H9 (cell line): ENCODE data around the gene C1D. TPM values are rescaled to one million over a fixed set of nuclear protein-coding genes. Genes with fewer than 3 reads are reported as not detected.

ENCODE experiments used
- DNase-seq: peaks from one replicate; pipeline ENCODE4 v3.0.0-alpha.2; 2017
- H2AFZ ChIP-seq: one replicate; pipeline ENCODE4 v1.6.1; 2013; ENCODE audit warnings: mild to moderate bottlenecking, low read length, control low read depth, moderate library complexity
- H2AK5ac ChIP-seq: 2 replicates; pipeline ENCODE4 v1.6.1; 2013; ENCODE audit warnings: low read length, control low read depth, mixed read lengths; ENCODE audit not compliant: insufficient read length
- H2BK120ac ChIP-seq: one replicate; pipeline ENCODE4 v1.6.1; 2013; ENCODE audit warnings: low read depth, mild to moderate bottlenecking, low read length, control low read depth, inconsistent platforms; ENCODE audit not compliant: poor library complexity, severe bottlenecking
- H2BK12ac ChIP-seq: 2 replicates; pipeline ENCODE4 v1.6.1; 2013; ENCODE audit warnings: low read length, control low read depth, mixed read lengths, low read depth; ENCODE audit not compliant: insufficient read length
- H2BK15ac ChIP-seq: 2 replicates; pipeline ENCODE4 v1.6.1; 2013; ENCODE audit warnings: low read depth, low read length, control low read depth
- H2BK20ac ChIP-seq: one replicate; pipeline ENCODE4 v1.6.1; 2013; ENCODE audit warnings: low read depth, mild to moderate bottlenecking, low read length, control low read depth, inconsistent platforms; ENCODE audit not compliant: poor library complexity, severe bottlenecking
- H2BK5ac ChIP-seq: 2 replicates; pipeline ENCODE4 v1.6.1; 2013; ENCODE audit warnings: low read length, control low read depth, mixed read lengths; ENCODE audit not compliant: insufficient read length
- H3K14ac ChIP-seq: 2 replicates; pipeline ENCODE4 v1.6.1; 2013; ENCODE audit warnings: low read length, control low read depth; ENCODE audit not compliant: insufficient read depth
- H3K18ac ChIP-seq: 2 replicates; pipeline ENCODE4 v1.6.1; 2013; ENCODE audit warnings: low read depth, mild to moderate bottlenecking, mixed read lengths, low read length, control low read depth; ENCODE audit not compliant: insufficient read length
- H3K23ac ChIP-seq: 2 replicates; pipeline ENCODE4 v1.6.1; 2013; ENCODE audit warnings: low read length, control low read depth, mixed read lengths, low read depth; ENCODE audit not compliant: insufficient read length
- H3K23me2 ChIP-seq: 2 replicates; pipeline ENCODE4 v1.6.1; 2013; ENCODE audit warnings: low read depth, mild to moderate bottlenecking, mixed read lengths, low read length, control low read depth; ENCODE audit not compliant: insufficient read length, poor library complexity, severe bottlenecking
- H3K27ac ChIP-seq: 2 replicates; pipeline ENCODE4 v1.5.1; 2013; ENCODE audit warnings: low read length, control low read depth, mixed read lengths, low read depth; ENCODE audit not compliant: insufficient read length
- H3K27me3 ChIP-seq: 2 replicates; pipeline ENCODE4 v1.6.1; 2013; ENCODE audit warnings: low read length, control low read depth, inconsistent platforms; ENCODE audit not compliant: insufficient read depth
- H3K4ac ChIP-seq: 2 replicates; pipeline ENCODE4 v1.6.1; 2013; ENCODE audit warnings: low read depth, mild to moderate bottlenecking, control low read depth, inconsistent platforms, low read length, moderate library complexity
- H3K4me1 ChIP-seq: 2 replicates; pipeline ENCODE4 v1.6.1; 2013; ENCODE audit warnings: low read length, control low read depth, inconsistent platforms; ENCODE audit not compliant: insufficient read depth
- H3K4me2 ChIP-seq: 2 replicates; pipeline ENCODE4 v1.6.1; 2013; ENCODE audit warnings: low read length, control low read depth, mixed read lengths; ENCODE audit not compliant: insufficient read length, insufficient read depth
- H3K56ac ChIP-seq: 2 replicates; pipeline ENCODE4 v1.6.1; 2013; ENCODE audit warnings: low read depth, mild to moderate bottlenecking, mixed read lengths, low read length, control low read depth; ENCODE audit not compliant: insufficient read length
- H3K79me1 ChIP-seq: 2 replicates; pipeline ENCODE4 v1.6.1; 2013; ENCODE audit warnings: low read depth, mild to moderate bottlenecking, moderate library complexity, low read length, control low read depth, inconsistent platforms; ENCODE audit not compliant: insufficient read depth, poor library complexity, severe bottlenecking
- H3K79me2 ChIP-seq: 2 replicates; pipeline ENCODE4 v1.6.1; 2013; ENCODE audit warnings: low read length, control low read depth, inconsistent platforms; ENCODE audit not compliant: insufficient read depth
- H3K9ac ChIP-seq: 2 replicates; pipeline ENCODE4 v1.6.1; 2013; ENCODE audit warnings: low read length, control low read depth, mixed read lengths; ENCODE audit not compliant: insufficient read length; ENCODE audit errors: extremely low read depth
- H3K9me3 ChIP-seq: one replicate; pipeline ENCODE4 v1.6.1; 2013; ENCODE audit warnings: low read depth, low read length, inconsistent platforms; ENCODE audit not compliant: control insufficient read depth
- H3T11ph ChIP-seq: one replicate; pipeline ENCODE4 v1.6.1; 2013; ENCODE audit warnings: mild to moderate bottlenecking, low read length, control low read depth, inconsistent platforms
- H4K20me1 ChIP-seq: one replicate; pipeline ENCODE4 v1.6.1; 2013; ENCODE audit not compliant: control insufficient read depth, insufficient read length, insufficient read depth
- H4K5ac ChIP-seq: 2 replicates; pipeline ENCODE4 v1.6.1; 2013; ENCODE audit warnings: low read depth, mild to moderate bottlenecking, mixed read lengths, low read length, control low read depth; ENCODE audit not compliant: insufficient read length
- H4K8ac ChIP-seq: replicated peaks from 2 replicates; pipeline ENCODE4 v1.6.1; 2013; ENCODE audit warnings: low read length, control low read depth, mixed read lengths, low read depth; ENCODE audit not compliant: insufficient read length
- H4K91ac ChIP-seq: 2 replicates; pipeline ENCODE4 v1.6.1; 2013; ENCODE audit warnings: low read depth, mild to moderate bottlenecking, moderate library complexity, mixed read lengths, low read length, control low read depth; ENCODE audit not compliant: insufficient read length
- H3K27ac Mint-ChIP-seq, 3 experiments: 2 replicates in 2 of 3; 3 replicates in 1 of 3; pipeline ENCODE4 v1.8.0; 2020 to 2021; ENCODE audit warnings: mixed read lengths in 3 of 3, mild to moderate bottlenecking in 1 of 3, moderate library complexity in 1 of 3
- H3K27me3 Mint-ChIP-seq: 2 replicates; pipeline ENCODE4 v1.8.0; 2021; ENCODE audit warnings: low read depth, mild to moderate bottlenecking, moderate library complexity, mixed read lengths
- H3K36me3 Mint-ChIP-seq, 3 experiments: 2 replicates in 2 of 3; 3 replicates in 1 of 3; pipeline ENCODE4 v1.8.0; 2020 to 2021; ENCODE audit warnings: low read depth in 3 of 3, mixed read lengths in 3 of 3; ENCODE audit not compliant: insufficient read depth in 1 of 3
- H3K4me1 Mint-ChIP-seq, 2 experiments: 2 replicates each; pipeline ENCODE4 v1.8.0; 2020; ENCODE audit warnings: mixed read lengths in 2 of 2
- H3K4me3 Mint-ChIP-seq, 2 experiments: 2 replicates in 1 of 2; 3 replicates in 1 of 2; pipeline ENCODE4 v1.8.0; 2020 to 2021; ENCODE audit warnings: mild to moderate bottlenecking in 2 of 2, mixed read lengths in 2 of 2, moderate library complexity in 1 of 2
- H3K9me3 Mint-ChIP-seq, 2 experiments: 2 replicates in 1 of 2; 3 replicates in 1 of 2; pipeline ENCODE4 v1.8.0; 2020; ENCODE audit warnings: mild to moderate bottlenecking in 2 of 2, mixed read lengths in 2 of 2, moderate library complexity in 1 of 2
- CTCF ChIP-seq: fragments of 200-600 bp; sonication (generic); conservative IDR thresholded peaks from 3 replicates; pipeline ENCODE4 v1.8.0; 2021; ENCODE audit warnings: antibody characterized with exemption, mild to moderate bottlenecking
- whole genome bisulfite sequencing: extraction: QIAGEN DNeasy Blood & Tissue Kit; methylation state at CpG from one replicate; pipeline ENCODE4 v1.1.7; 2013; ENCODE audit warnings: missing lambda C conversion rate, low lambda C conversion rate, mixed read lengths; ENCODE audit not compliant: insufficient read length; ENCODE audit errors: extremely low coverage; 5-methylcytosine and 5-hydroxymethylcytosine counted together
- total RNA-seq: library from RNA; stranded (reverse); gene quantifications from 2 replicates; pipeline ENCODE4 v1.2.1, GENCODE V29; 2021

The C1D gene
- total RNA-seq, 1 experiment from 2014 or later = 19.7 TPM

DNA sequence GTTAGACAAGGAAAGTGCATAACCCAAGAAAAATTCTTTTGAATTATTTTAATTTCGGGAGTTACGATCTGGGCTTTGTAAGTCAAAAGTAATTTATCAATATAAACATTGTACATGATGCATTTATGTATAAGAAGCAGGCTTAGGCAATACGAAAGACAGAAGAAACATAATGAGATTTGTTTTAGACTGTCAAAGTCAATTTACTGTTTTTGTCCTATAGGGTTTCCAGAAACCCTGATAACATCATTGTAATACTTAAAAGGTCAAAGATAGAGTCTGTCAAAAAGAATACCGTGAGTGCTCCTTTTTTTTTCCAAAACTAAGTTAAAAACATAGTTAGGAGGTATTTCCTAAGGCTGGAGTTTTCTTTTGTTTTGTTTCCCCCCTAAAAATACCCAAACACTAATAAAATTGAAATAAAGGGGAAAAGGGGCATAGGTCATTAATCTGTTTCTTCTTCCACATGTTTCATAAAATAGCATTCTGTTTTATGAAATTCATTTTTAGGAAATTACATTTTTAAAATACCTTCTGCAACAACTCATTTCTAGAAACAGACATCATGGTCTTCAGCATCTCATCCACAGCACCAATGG, 16.1 kb downstream of the C1D start:
- Histone ChIP-seq H2BK15ac (no peak overlapping the region), H2AFZ (no peak overlapping the region), H4K91ac (no peak overlapping the region), H3K4ac (no peak overlapping the region), H3K9ac (no peak overlapping the region), H3K9me3 (no peaks in the 10 kb centered on the region), H2BK120ac (no peak overlapping the region), H4K5ac (no peak overlapping the region), H3K23ac (no peak overlapping the region), H3K14ac (no peak overlapping the region), H3K56ac (no peak overlapping the region), H2AK5ac (no peak overlapping the region), H3K27me3 (no peaks in the 10 kb centered on the region), H2BK20ac (no peak overlapping the region), H2BK5ac (no peak overlapping the region), H3K4me2 (no peak overlapping the region), H4K20me1 (no peaks in the 10 kb centered on the region), H3K23me2 (no peaks in the 10 kb centered on the region), H2BK12ac (no peak overlapping the region), H3K18ac (no peak overlapping the region), H4K8ac (no peak overlapping the region), H3T11ph (no peak overlapping the region), H3K27ac (no peak overlapping the region), H3K4me1 (no peaks in the 10 kb centered on the region), H3K79me2 (peaks cover 5% of the 10 kb centered on the region; the same call in 1 of the 2 replicates), H3K79me1 (peaks cover 3% of the 10 kb centered on the region)
- Mint-ChIP-seq H3K9me3 (no peaks in the 10 kb centered on the region), H3K4me1 (no peaks in the 10 kb centered on the region), H3K27me3 (no peaks in the 10 kb centered on the region), H3K27ac (no peak overlapping the region; a peak in 1 of 7 replicates), H3K4me3 (no peak overlapping the region), H3K36me3 (peaks cover 0 to 11% (median 4%) of the 10 kb centered on the region in 3 experiments; a peak in 3 of 7 replicates)
- TF ChIP-seq CTCF = no peak
- WGBS = no CpG with 5 or more reads among the region's 4 CpGs
- DNase-seq = no peak
